A673 (cell line): ENCODE results near the gene CYP11A1.

Source experiments
- CTCF ChIP-seq: fragments of 300-800, 200-600 bp; sonication (generic); conservative IDR thresholded peaks from 2 replicates; pipeline ENCODE4 v1.5.1; 2017; ENCODE audit warnings: low read depth, mild to moderate bottlenecking, antibody characterized with exemption, low read length, moderate library complexity, mixed read lengths
- EZH2 ChIP-seq: fragments of 200-600 bp; sonication (generic); IDR thresholded peaks from 2 replicates; pipeline ENCODE4 v1.6.1; 2017; ENCODE audit warnings: borderline replicate concordance, low read depth, mild to moderate bottlenecking, mixed read lengths, antibody characterized with exemption, low read length; ENCODE audit not compliant: poor library complexity, severe bottlenecking

DNA sequence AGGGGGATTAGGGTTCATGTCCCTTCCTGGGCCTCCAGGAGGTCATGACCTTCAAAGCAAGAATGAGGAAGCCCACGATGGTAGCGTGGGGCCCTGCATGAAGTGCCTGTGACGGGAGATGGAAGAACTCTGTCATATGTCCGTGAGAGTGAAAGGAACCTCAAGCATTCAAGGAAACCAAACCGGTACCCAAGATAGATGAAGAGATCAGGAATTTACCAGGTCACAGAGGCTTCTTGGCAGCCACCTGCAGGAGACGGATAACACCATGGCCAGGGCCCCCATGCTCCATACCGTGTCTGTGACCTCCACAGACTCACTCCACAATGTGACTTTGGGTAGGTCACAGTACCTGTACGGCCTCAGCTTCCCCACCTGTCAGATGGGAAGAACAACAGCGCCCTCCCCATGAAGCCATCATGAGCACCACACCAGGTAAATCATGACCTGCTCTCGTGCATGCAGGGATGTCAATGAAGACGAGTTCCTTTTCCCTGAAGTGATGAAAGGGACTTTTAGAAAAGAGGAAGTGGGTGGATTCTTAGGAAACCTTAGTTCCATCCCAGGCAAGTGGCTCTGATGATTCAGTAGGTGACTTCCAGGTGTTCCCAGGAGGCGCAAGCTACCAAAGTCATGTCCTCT, 23.3 kb upstream of the CYP11A1 start:
- TF ChIP-seq CTCF (no peak), EZH2 (no peak)
